Transverse colon (tissue), 4 donors: ENCODE data around the gene NOB1. TPM values are rescaled to one million over a fixed set of nuclear protein-coding genes. Genes with fewer than 3 reads are reported as not detected.

Experiments used
- DNase-seq: peaks from one replicate; pipeline ENCODE4 v3.0.0-alpha.2; 2019
- H3K27ac ChIP-seq, 4 donors: fragments of 200-600 bp; sonication (generic); 2 replicates each; pipeline ENCODE4 v1.5.1; 2016 to 2018; ENCODE audit warnings: inconsistent platforms in 4 of 4
- H3K27me3 ChIP-seq: fragments of 200-600 bp; sonication (generic); 2 replicates; pipeline ENCODE4 v1.5.1; 2017; ENCODE audit warnings: inconsistent platforms
- H3K36me3 ChIP-seq, 4 donors: fragments of 200-600 bp; sonication (generic); 2 replicates each; pipeline ENCODE4 v1.5.1; 2017 to 2019; ENCODE audit warnings: inconsistent platforms in 4 of 4
- H3K4me1 ChIP-seq, 4 donors: fragments of 200-600 bp; sonication (generic); 2 replicates each; pipeline ENCODE4 v1.5.1; 2017 to 2020; ENCODE audit warnings: inconsistent platforms in 4 of 4
- H3K4me3 ChIP-seq, 4 donors: fragments of 200-600 bp; sonication (generic); 1 replicate in 1 of 4; 2 replicates in 3 of 4; pipeline versions ENCODE4 v1.5.1 to v1.6.1; 2017 to 2019; ENCODE audit warnings: inconsistent platforms in 4 of 4
- H3K9me3 ChIP-seq, 2 donors: fragments of 200-600 bp; sonication (generic); 2 replicates each; pipeline ENCODE4 v1.5.1; 2017 to 2019; ENCODE audit warnings: inconsistent platforms in 2 of 2
- EP300 ChIP-seq: sonication (generic); formaldehyde crosslinking; IDR thresholded peaks from one replicate; pipeline ENCODE4 v1.6.1; 2017; ENCODE audit warnings: antibody characterized with exemption, low read depth
- POLR2A ChIP-seq: fragments of 450-650 bp; IDR thresholded peaks from one replicate; pipeline ENCODE4 v1.6.1; 2016; ENCODE audit warnings: antibody characterized with exemption, mild to moderate bottlenecking, moderate library complexity
- POLR2AphosphoS5 ChIP-seq, 3 donors: sonication (generic); formaldehyde crosslinking; IDR thresholded peaks; one replicate each; pipeline ENCODE4 v1.6.1; 2016; ENCODE audit warnings: antibody characterized with exemption in 3 of 3
- WGBS, 2 donors: methylation state at CpG; one replicate each; pipeline ENCODE4 v1.1.5; 2018; ENCODE audit warnings: low coverage in 1 of 2; 5-methylcytosine and 5-hydroxymethylcytosine counted together
- in situ Hi-C, 4 donors: fragments of 200-750 bp; cut with MboI; loops; one replicate each; pipeline versions ENCODE4 v1.15.0 to v1.15.1; 2017; ENCODE audit warnings: low sequenced_read_pairs in 3 of 4, low pct_ligation_motif_present in 1 of 4, low pct_unique_long_range_greater_than_20kb in 1 of 4
- intact Hi-C: fragments of 100-400 bp; cut with DNase I; formaldehyde crosslinking; loops from one replicate; pipeline ENCODE4 v1.15.1; 2023; ENCODE audit warnings: low total_unique reads
- total RNA-seq, 4 donors: library from RNA; depleted of rRNA; stranded (reverse); fragments of >200 nt; gene quantifications; one replicate each; pipeline ENCODE4 v1.1.0, GENCODE V29; 2016
- TF ChIP-seq, protein P1 (sequence below), 5 experiments: fragments of 200-600 bp in 3 of 5; fragments of 450-650 bp in 2 of 5; sonication (generic) in 3 of 5; IDR thresholded peaks; 1 replicate in 2 of 5; 2 replicates in 3 of 5; pipeline ENCODE4 v1.5.1; 2016 to 2017; ENCODE audit warnings: antibody characterized with exemption in 5 of 5, inconsistent platforms in 3 of 5, mild to moderate bottlenecking in 2 of 5, moderate library complexity in 1 of 5

Gene NOB1
- total RNA-seq, 4 donors from 2014 or later = 21.2 to 60.2 (median 34.0) TPM

DNA sequence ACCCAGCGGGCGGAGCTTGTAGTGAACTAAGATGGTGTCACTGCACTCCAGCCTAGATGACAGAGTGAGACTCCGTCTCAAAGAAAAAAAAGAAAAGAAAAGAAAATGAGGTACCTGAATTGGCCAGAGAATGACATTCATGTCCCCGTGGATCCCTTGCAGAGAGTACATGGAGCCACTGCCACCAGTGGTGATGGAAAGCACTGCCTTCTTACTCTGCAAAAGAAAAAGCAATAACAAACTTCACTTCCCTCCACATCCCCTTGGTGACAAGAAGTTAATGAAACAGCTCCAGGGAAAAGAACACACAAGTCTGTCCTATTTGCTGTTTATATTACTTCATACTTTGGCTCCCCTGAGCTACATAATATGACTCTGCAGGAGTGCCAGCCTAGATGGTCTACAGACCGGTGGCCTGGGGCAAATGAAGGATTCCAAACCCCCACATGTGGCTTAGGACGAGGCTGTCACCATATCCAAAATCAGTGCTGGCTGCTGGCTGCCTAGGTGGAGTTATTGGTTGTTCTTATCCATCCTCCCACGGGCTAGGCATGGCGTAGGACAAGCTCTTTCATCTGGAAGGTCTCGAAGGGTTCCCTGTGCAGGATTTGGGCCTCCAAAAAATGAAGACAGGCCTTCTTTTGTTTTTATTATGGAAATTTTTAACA, 41.7 kb downstream of the NOB1 start:
- DNase-seq = no peak
- no peak overlapping the region for H3K4me3 ChIP-seq
- intact Hi-C loops (no loop called here), in situ Hi-C loops (loop anchor here in 1 of 4 donors (25.0 kb wide), 1 partner anchor 326 kb away; the partner anchor contains the start of gene TERF2)
- no peak for TF ChIP-seq POLR2AphosphoS5 (IDR thresholded peaks at IDR 0.05)
- TF ChIP-seq EP300 = no peak
- TF ChIP-seq POLR2A = no peak
- TF ChIP-seq, protein P1, sequence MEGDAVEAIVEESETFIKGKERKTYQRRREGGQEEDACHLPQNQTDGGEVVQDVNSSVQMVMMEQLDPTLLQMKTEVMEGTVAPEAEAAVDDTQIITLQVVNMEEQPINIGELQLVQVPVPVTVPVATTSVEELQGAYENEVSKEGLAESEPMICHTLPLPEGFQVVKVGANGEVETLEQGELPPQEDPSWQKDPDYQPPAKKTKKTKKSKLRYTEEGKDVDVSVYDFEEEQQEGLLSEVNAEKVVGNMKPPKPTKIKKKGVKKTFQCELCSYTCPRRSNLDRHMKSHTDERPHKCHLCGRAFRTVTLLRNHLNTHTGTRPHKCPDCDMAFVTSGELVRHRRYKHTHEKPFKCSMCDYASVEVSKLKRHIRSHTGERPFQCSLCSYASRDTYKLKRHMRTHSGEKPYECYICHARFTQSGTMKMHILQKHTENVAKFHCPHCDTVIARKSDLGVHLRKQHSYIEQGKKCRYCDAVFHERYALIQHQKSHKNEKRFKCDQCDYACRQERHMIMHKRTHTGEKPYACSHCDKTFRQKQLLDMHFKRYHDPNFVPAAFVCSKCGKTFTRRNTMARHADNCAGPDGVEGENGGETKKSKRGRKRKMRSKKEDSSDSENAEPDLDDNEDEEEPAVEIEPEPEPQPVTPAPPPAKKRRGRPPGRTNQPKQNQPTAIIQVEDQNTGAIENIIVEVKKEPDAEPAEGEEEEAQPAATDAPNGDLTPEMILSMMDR (IDR thresholded peaks at IDR 0.05) = no peak
- H3K36me3 ChIP-seq = peaks cover 0 to 13% (median 3%) of the 10 kb centered on the region in 4 donors
- no peak overlapping the region for H3K27ac ChIP-seq
- WGBS, 2 donors = 87 to 93% methylated on average over 7 to 9 of the region's 9 CpGs
- H3K4me1 ChIP-seq = peaks cover 0 to 28% (median 4%) of the 10 kb centered on the region in 4 donors
- no peaks in the 10 kb centered on the region for H3K27me3 ChIP-seq
- H3K9me3 ChIP-seq = no peaks in the 10 kb centered on the region

DNA sequence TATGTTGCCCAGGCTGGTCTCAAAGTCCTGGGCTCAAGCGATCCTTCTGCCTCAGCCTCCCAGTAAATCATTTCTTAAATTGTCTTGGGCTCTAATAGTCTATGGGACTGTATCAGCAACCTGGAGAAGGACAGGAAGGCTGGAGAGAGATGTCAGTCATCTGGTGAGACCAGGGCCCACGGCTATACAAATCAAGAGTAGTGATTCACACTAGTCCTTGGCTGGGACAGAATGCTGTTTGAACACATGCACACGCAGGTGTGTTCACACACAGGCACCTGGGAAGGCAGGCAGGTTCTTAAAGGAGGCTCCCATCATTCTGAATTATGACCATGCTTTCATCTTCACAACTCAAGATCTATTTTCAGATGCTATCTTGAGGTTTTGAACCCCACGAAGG, 42.4 kb downstream of the NOB1 start:
- Histone ChIP-seq H3K4me3 (no peak overlapping the region), H3K27me3 (no peaks in the 10 kb centered on the region), H3K27ac (peak overlapping the region in 1 of 4 donors; percentile 40), H3K9me3 (no peaks in the 10 kb centered on the region), H3K36me3 (peaks cover 0 to 13% (median 3%) of the 10 kb centered on the region in 4 donors), H3K4me1 (peaks cover 0 to 28% (median 4%) of the 10 kb centered on the region in 4 donors)
- WGBS, 2 donors = 67 to 85% methylated on average over 1 to 4 of the region's 4 CpGs
- in situ Hi-C loops (loop anchor here in 1 of 4 donors (25.0 kb wide), 1 partner anchor 325 kb away; the partner anchor contains the start of gene TERF2), intact Hi-C loops (no loop called here)
- TF ChIP-seq POLR2A = no peak
- TF ChIP-seq POLR2AphosphoS5 (IDR thresholded peaks at IDR 0.05) = no peak
- TF ChIP-seq EP300 = no peak
- TF ChIP-seq, protein P1 (IDR thresholded peaks at IDR 0.05) = no peak
- no peak for DNase-seq

DNA sequence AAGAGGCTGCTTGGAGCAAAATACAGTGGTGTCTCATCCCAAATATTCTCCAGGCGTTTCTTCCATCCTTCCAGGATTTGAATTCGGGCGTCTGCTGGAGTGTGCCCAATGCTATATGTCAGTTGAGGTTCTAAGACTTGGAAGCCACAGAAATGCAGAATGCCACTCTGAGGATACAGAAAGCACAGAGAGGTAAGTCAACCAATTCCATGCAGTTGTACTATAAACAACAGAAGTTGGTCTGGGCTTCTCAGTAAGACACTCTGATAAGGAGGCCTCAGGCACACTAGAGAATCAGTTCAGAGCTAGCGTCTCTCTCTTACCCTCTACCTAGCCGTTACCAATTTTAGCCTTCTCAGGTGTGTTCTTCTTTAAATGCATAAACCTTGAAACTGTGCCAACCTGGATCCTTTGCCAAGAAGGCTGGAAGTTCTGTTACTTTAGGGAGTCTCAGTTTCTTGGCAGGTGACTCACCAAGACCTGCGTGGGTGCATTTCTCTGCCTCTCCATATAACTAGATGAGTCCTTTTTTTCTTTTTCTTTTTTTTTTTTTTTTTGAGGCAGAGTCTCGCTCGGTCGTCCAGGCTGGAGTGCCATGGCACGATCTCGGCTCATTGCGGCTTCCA, 43.5 kb downstream of the NOB1 start:
- in situ Hi-C loops = loop anchor here in 1 of 4 donors (25.0 kb wide), 1 partner anchor 324 kb away; the partner anchor contains the start of gene TERF2
- H3K36me3 ChIP-seq = peaks cover 0 to 13% (median 3%) of the 10 kb centered on the region in 4 donors
- peaks cover 0 to 33% (median 9%) of the 10 kb centered on the region in 4 donors for H3K4me1 ChIP-seq

More for the DNA sequence above, 43.5 kb downstream of the NOB1 start:
- DNase-seq = peak; percentile 56
- intact Hi-C loops = no loop called here
- 65 to 66% methylated on average over 8 to 12 of the region's 12 CpGs for WGBS, 2 donors
- H3K27ac ChIP-seq = peak overlapping the region in 2 of 4 donors; percentile 40 to 45
- no peaks in the 10 kb centered on the region for H3K9me3 ChIP-seq
- no peaks in the 10 kb centered on the region for H3K27me3 ChIP-seq
- TF ChIP-seq EP300 (no peak), POLR2A (no peak), POLR2AphosphoS5 (IDR thresholded peaks at IDR 0.05) (no peak)
- TF ChIP-seq, protein P1 (IDR thresholded peaks at IDR 0.05) = no peak
- no peak overlapping the region for H3K4me3 ChIP-seq
